ENCODE data around the gene TLE4.
"Not testable (repeated sequence)": the region's sequence is repeated elsewhere in the genome, so short reads cannot be mapped to it uniquely, and the experiment has no call there.

TLE4 gene

GRCh38 chr9:79638806-79639205, 67.0 kb downstream of the TLE4 start:
- no peak for DNase-seq (ENCODE audit: low read depth)

GRCh38 chr9:79639354-79639753, 67.6 kb downstream of the TLE4 start:
- DNase-seq (ENCODE audit: low read depth) = no peak

- DNase-seq (ENCODE audit: low read depth) = not testable (repeated sequence)
Observed at GRCh38 chr9:79640067-79640466, 68.3 kb downstream of the TLE4 start.

GRCh38 chr9:79641070-79641469, 69.3 kb downstream of the TLE4 start:
- DNase-seq (ENCODE audit: low read depth) = no peak

- no peak for DNase-seq (ENCODE audit: low read depth)
Observed at GRCh38 chr9:79642671-79643070, 70.9 kb downstream of the TLE4 start.

GRCh38 chr9:79644048-79644447, 72.3 kb downstream of the TLE4 start:
- DNase-seq (ENCODE audit: low read depth) = no peak

GRCh38 chr9:79644601-79645000, 72.8 kb downstream of the TLE4 start:
- DNase-seq (ENCODE audit: low read depth) = no peak

GRCh38 chr9:79645110-79645509, 73.3 kb downstream of the TLE4 start:
- no peak for DNase-seq (ENCODE audit: low read depth)

GRCh38 chr9:79646096-79646495, 74.3 kb downstream of the TLE4 start:
- no peak for DNase-seq (ENCODE audit: low read depth)

- no peak for DNase-seq (ENCODE audit: low read depth)
Observed at GRCh38 chr9:79651251-79651795, 79.6 kb downstream of the TLE4 start.

- DNase-seq (ENCODE audit: low read depth) = no peak
Observed at GRCh38 chr9:79652598-79652997, 80.8 kb downstream of the TLE4 start.

- DNase-seq (ENCODE audit: low read depth) = not testable (repeated sequence)
Observed at GRCh38 chr9:79654591-79655382, 83.0 kb downstream of the TLE4 start.

GRCh38 chr9:79655551-79655950, 83.8 kb downstream of the TLE4 start:
- DNase-seq (ENCODE audit: low read depth) = no peak

GRCh38 chr9:79656169-79656568, 84.4 kb downstream of the TLE4 start:
- no peak for DNase-seq (ENCODE audit: low read depth)

- no peak for DNase-seq (ENCODE audit: low read depth)
Observed at GRCh38 chr9:79657891-79658290, 86.1 kb downstream of the TLE4 start.

GRCh38 chr9:79658926-79659325, 87.2 kb downstream of the TLE4 start:
- DNase-seq (ENCODE audit: low read depth) = no peak

- no peak for DNase-seq (ENCODE audit: low read depth)
Observed at GRCh38 chr9:79660615-79661014, 88.8 kb downstream of the TLE4 start.

GRCh38 chr9:79661279-79661678, 89.5 kb downstream of the TLE4 start:
- no peak for DNase-seq (ENCODE audit: low read depth)

- no peak for DNase-seq (ENCODE audit: low read depth)
Observed at GRCh38 chr9:79661886-79662536, 90.2 kb downstream of the TLE4 start.

GRCh38 chr9:79662537-79662956, 90.8 kb downstream of the TLE4 start:
- DNase-seq (ENCODE audit: low read depth) = no peak

GRCh38 chr9:79663300-79663699, 91.5 kb downstream of the TLE4 start:
- DNase-seq (ENCODE audit: low read depth) = no peak

- no peak for DNase-seq (ENCODE audit: low read depth)
Observed at GRCh38 chr9:79663878-79664277, 92.1 kb downstream of the TLE4 start.

- no peak for DNase-seq (ENCODE audit: low read depth)
Observed at GRCh38 chr9:79664375-79664831, 92.6 kb downstream of the TLE4 start.

All from activated T-helper 1 cell treated with Interleukin-2 at 50 U/mL for 16 hours (primary cell).